GM23338 (cell line): ENCODE measurements around the gene CCDC28B. TPM values are rescaled to one million over a fixed set of nuclear protein-coding genes. Genes with fewer than 3 reads are reported as not detected.
A peak's percentile ranks its signal among the peaks of the same experiment; 100 is the strongest.

ENCODE experiments used
- ATAC-seq: fragments of 200-7000 bp; cut with Tn5 transposase; 3 replicates; pipeline ENCODE4 v1.9.1; 2020
- DNase-seq: peaks from one replicate; pipeline ENCODE4 v3.0.0-alpha.2; 2015; ENCODE audit warnings: low spot score
- H2AFZ ChIP-seq: fragments of 200-600 bp; sonication (generic); 2 replicates; pipeline ENCODE4 v1.8.0; 2016; ENCODE audit warnings: antibody characterized with exemption, mild to moderate bottlenecking, moderate library complexity
- H3F3A ChIP-seq: fragments of 200-600 bp; sonication (generic); replicated peaks from 2 replicates; pipeline ENCODE4 v1.8.0; 2017; ENCODE audit warnings: antibody characterized with exemption, mixed run types, low read depth
- H3K27ac ChIP-seq: fragments of 200-600 bp; sonication (generic); 2 replicates; pipeline ENCODE4 v1.6.1; 2016; ENCODE audit warnings: low read depth
- H3K27me3 ChIP-seq: fragments of 200-600 bp; sonication (generic); 2 replicates; pipeline ENCODE4 v1.8.0; 2016; ENCODE audit warnings: mild to moderate bottlenecking, mixed run types, moderate library complexity; ENCODE audit not compliant: insufficient read depth
- H3K36me3 ChIP-seq: fragments of 200-600 bp; sonication (generic); 2 replicates; pipeline ENCODE4 v1.8.0; 2016; ENCODE audit warnings: mild to moderate bottlenecking; ENCODE audit not compliant: insufficient read depth
- H3K4me1 ChIP-seq: fragments of 200-600 bp; sonication (generic); 2 replicates; pipeline ENCODE4 v1.8.0; 2016; ENCODE audit warnings: mild to moderate bottlenecking, moderate library complexity; ENCODE audit not compliant: insufficient read depth
- H3K4me2 ChIP-seq: fragments of 200-600 bp; sonication (generic); 2 replicates; pipeline ENCODE4 v1.7.1; 2017; ENCODE audit warnings: mixed run types
- H3K4me3 ChIP-seq: fragments of 200-600 bp; sonication (generic); 2 replicates; pipeline ENCODE4 v1.6.1; 2016; ENCODE audit warnings: mixed run types
- H3K79me2 ChIP-seq: fragments of 200-600 bp; sonication (generic); replicated peaks from 2 replicates; pipeline ENCODE4 v1.8.0; 2017; ENCODE audit warnings: mild to moderate bottlenecking; ENCODE audit not compliant: insufficient read depth
- H3K9me2 ChIP-seq: fragments of 200-600 bp; sonication (generic); 2 replicates; pipeline ENCODE4 v1.8.0; 2017; ENCODE audit not compliant: insufficient read depth
- H4K20me1 ChIP-seq: fragments of 200-600 bp; sonication (generic); replicated peaks from 2 replicates; pipeline ENCODE4 v1.8.0; 2017; ENCODE audit warnings: mild to moderate bottlenecking; ENCODE audit not compliant: insufficient read depth
- H3K27ac Mint-ChIP-seq: 2 replicates; pipeline ENCODE4 v1.8.0; 2020; ENCODE audit warnings: inconsistent platforms, mild to moderate bottlenecking, moderate library complexity, mixed read lengths
- H3K27me3 Mint-ChIP-seq: 3 replicates; pipeline ENCODE4 v1.8.0; 2022; ENCODE audit warnings: low read depth, mild to moderate bottlenecking, moderate library complexity, mixed read lengths, inconsistent platforms; ENCODE audit not compliant: insufficient read depth, poor library complexity
- H3K36me3 Mint-ChIP-seq: 3 replicates; pipeline ENCODE4 v1.8.0; 2021; ENCODE audit warnings: low read depth, mild to moderate bottlenecking, inconsistent platforms, moderate library complexity, mixed read lengths
- H3K4me1 Mint-ChIP-seq: 3 replicates; pipeline ENCODE4 v1.8.0; 2020; ENCODE audit warnings: mild to moderate bottlenecking, inconsistent platforms, mixed read lengths
- H3K4me3 Mint-ChIP-seq: 3 replicates; pipeline ENCODE4 v1.8.0; 2021; ENCODE audit warnings: moderate library complexity, mild to moderate bottlenecking, inconsistent platforms, mixed read lengths
- H3K9me3 Mint-ChIP-seq: 3 replicates; pipeline ENCODE4 v1.8.0; 2020; ENCODE audit warnings: moderate library complexity, mild to moderate bottlenecking, inconsistent platforms, mixed read lengths
- CTCF ChIP-seq, 2 experiments: fragments of 200-600 bp in 1 of 2; sonication (generic) in 1 of 2; conservative IDR thresholded peaks; 2 replicates each; pipeline versions ENCODE4 v1.5.1 to v1.6.1; 2016 to 2017; ENCODE audit warnings: antibody characterized with exemption in 2 of 2, low read depth in 2 of 2, mild to moderate bottlenecking in 2 of 2, moderate library complexity in 1 of 2
- EZH2phosphoT487 ChIP-seq: fragments of 200-600 bp; sonication (generic); IDR thresholded peaks from one replicate; pipeline ENCODE4 v1.8.1; 2018; ENCODE audit warnings: antibody characterized with exemption; ENCODE audit not compliant: unreplicated experiment
- JUNB ChIP-seq: IDR thresholded peaks from one replicate; pipeline ENCODE4 v1.6.1; 2016; ENCODE audit warnings: antibody characterized with exemption; ENCODE audit not compliant: unreplicated experiment
- POLR2AphosphoS5 ChIP-seq: IDR thresholded peaks from 2 replicates; pipeline ENCODE4 v1.6.1; 2016; ENCODE audit warnings: antibody characterized with exemption, low read depth
- STAT1 ChIP-seq: IDR thresholded peaks from one replicate; pipeline ENCODE4 v1.6.1; 2016; ENCODE audit warnings: antibody characterized with exemption; ENCODE audit not compliant: unreplicated experiment
- ZNF331 ChIP-seq: fragments of 250-450 bp; sonication (Bioruptor Pico); IDR thresholded peaks from 2 replicates; pipeline ENCODE4 v1.5.0; 2020; ENCODE audit warnings: low read depth, mild to moderate bottlenecking, moderate library complexity
- ZNF462 ChIP-seq: fragments of 250-450 bp; sonication (Bioruptor Pico); IDR thresholded peaks from 2 replicates; pipeline ENCODE4 v1.5.0; 2020; ENCODE audit warnings: mild to moderate bottlenecking, moderate library complexity
- polyA plus RNA-seq: library from polyadenylated mRNA; unstranded; fragments of >200 nt; fragmentation: Nextera tagmentation; extraction: Ambion mirVana; gene quantifications from 2 replicates; pipeline ENCODE4 v1.2.1, GENCODE V29; 2016
- total RNA-seq: library from RNA; depleted of rRNA; stranded (reverse); fragments of >200 nt; shearing (Covaris generic); gene quantifications from 2 replicates; pipeline ENCODE4 v1.2.3, GENCODE V29; 2014

CCDC28B gene
- total and polyA plus RNA-seq, 2 experiments from 2014 or later, result 8.7 to 35.2 TPM

GRCh38 chr1:32247452-32247851 lies 47.1 kb downstream of the CCDC28B start:
- TF ChIP-seq STAT1 (no peak), ZNF331 (CRISPR knock-in tag) (no peak), POLR2AphosphoS5 (no peak)
- Mint-ChIP-seq H3K27me3 (peaks cover 18% of the 10 kb centered on the region), H3K4me1 (peaks cover 34% of the 10 kb centered on the region), H3K36me3 (no peaks in the 10 kb centered on the region), H3K4me3 (no peak overlapping the region), H3K9me3 (no peaks in the 10 kb centered on the region), H3K27ac (no peak overlapping the region)
- Histone ChIP-seq H3K79me2 (no peaks in the 10 kb centered on the region), H3K27ac (no peak overlapping the region), H3K27me3 (no peaks in the 10 kb centered on the region), H2AFZ (no peak overlapping the region), H3K4me3 (no peak overlapping the region), H3K4me1 (peaks cover 35% of the 10 kb centered on the region), H3K36me3 (no peaks in the 10 kb centered on the region), H3K4me2 (no peak overlapping the region), H3K9me2 (no peaks in the 10 kb centered on the region), H3F3A (peaks cover 24% of the 10 kb centered on the region), H4K20me1 (no peaks in the 10 kb centered on the region)
- DNase-seq, result no peak
- no peak for ATAC-seq

- peak; percentile 74 to 96 for TF ChIP-seq CTCF (conservative IDR thresholded peaks at IDR 0.05; ENCODE audit: low read depth in 2 of 2)
- no peak for TF ChIP-seq EZH2phosphoT487
- TF ChIP-seq JUNB, result no peak
- TF ChIP-seq ZNF331 (CRISPR knock-in tag), result no peak
- peak; percentile 62; the same call in 1 of the 2 replicates for TF ChIP-seq ZNF462 (CRISPR knock-in tag)
- TF ChIP-seq POLR2AphosphoS5, result peak; percentile 49
- H3K27me3 Mint-ChIP-seq, result peaks cover 18% of the 10 kb centered on the region
- Histone ChIP-seq H3K4me1 (peaks cover 31% of the 10 kb centered on the region), H3F3A (peaks cover 26% of the 10 kb centered on the region), H2AFZ (peak overlapping the region; percentile 64; the same call in 1 of the 2 replicates), H3K4me2 (peak overlapping the region; percentile 84), H3K4me3 (peak overlapping the region; percentile 60), H3K27ac (peak overlapping the region; percentile 92), H3K79me2 (no peaks in the 10 kb centered on the region), H3K36me3 (no peaks in the 10 kb centered on the region), H3K9me2 (no peaks in the 10 kb centered on the region), H3K27me3 (no peaks in the 10 kb centered on the region), H4K20me1 (no peaks in the 10 kb centered on the region)
- 0 out of 2 replicates have a peak overlapping the region, but pooled peaks have one; percentile 62 for H3K27ac Mint-ChIP-seq
- DNase-seq (peak; percentile 95), ATAC-seq (peak; percentile 89)
- no peaks in the 10 kb centered on the region for H3K9me3 Mint-ChIP-seq
- peak overlapping the region; percentile 64 for H3K4me3 Mint-ChIP-seq
- no peaks in the 10 kb centered on the region for H3K36me3 Mint-ChIP-seq
- H3K4me1 Mint-ChIP-seq, result peaks cover 31% of the 10 kb centered on the region
Observed at GRCh38 chr1:32247983-32248889, 47.8 kb downstream of the CCDC28B start.
